GM12875 (cell line): ENCODE measurements around the gene MBD4.
"Not testable (repeated sequence)": the region's sequence is repeated elsewhere in the genome, so short reads cannot be mapped to it uniquely, and the experiment has no call there.

Experiments
- H3K4me3 ChIP-seq: one replicate; pipeline ENCODE4 v1.5.1; 2011; ENCODE audit warnings: low read depth, low read length, control low read depth
- TF ChIP-seq, protein P1 (sequence below): IDR thresholded peaks from 2 replicates; pipeline ENCODE4 v1.5.1; 2011; ENCODE audit warnings: low read depth, mild to moderate bottlenecking, control low read depth, inconsistent platforms, low read length, moderate library complexity, borderline replicate concordance; ENCODE audit not compliant: insufficient read depth

The MBD4 gene

DNA sequence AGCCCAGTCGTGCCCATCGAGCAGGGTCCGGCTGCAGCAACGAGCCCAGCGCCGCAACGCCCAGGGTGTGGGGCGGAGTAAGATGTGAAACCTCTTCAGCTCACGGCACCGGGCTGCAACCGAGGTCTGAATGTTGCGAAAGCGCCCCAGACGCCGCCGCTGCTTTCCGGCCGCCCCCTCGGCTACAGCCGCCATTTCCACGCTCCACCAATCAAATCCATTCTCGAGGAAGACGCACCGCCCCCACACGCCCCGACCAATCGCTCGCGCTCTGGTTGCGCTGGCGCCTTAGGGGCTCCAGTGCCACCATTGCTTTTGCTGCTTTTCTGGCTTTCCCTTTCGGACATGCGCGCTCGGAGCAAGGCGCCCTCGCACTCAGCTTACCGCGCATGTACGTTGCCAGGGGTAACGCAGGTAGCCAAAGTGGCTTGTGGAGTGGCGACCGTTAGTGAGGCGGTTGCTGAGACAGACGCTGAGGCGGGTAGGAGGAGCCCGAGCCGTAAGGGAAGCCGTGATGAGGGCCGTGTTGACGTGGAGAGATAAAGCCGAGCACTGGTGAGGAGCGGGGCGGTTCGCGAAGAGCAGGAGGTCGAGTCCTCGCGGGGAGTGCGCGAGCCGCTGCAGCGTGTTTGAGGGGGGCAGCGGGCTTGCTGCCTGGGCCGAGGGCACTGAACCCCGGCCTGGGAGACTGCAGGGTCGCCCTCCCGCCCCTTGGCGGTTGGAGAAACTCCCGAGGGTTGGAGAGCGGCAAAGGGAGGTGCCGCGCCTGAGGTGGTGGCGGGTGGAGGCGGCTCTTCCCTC, at the start of gene MBD4, which contains the start of gene IFT122:
Gene MBD4 (minus strand): TSS at position 132 of the 801 bp plus-strand sequence. CDS start 115 bp downstream, at position 17.
Gene IFT122 (plus strand): TSS at position 408 of the 801 bp plus-strand sequence. CDS start 107 bp downstream, at position 515.
- H3K4me3 ChIP-seq = peak within 1 kb of the TSS; percentile 95
- TF ChIP-seq, protein P1, sequence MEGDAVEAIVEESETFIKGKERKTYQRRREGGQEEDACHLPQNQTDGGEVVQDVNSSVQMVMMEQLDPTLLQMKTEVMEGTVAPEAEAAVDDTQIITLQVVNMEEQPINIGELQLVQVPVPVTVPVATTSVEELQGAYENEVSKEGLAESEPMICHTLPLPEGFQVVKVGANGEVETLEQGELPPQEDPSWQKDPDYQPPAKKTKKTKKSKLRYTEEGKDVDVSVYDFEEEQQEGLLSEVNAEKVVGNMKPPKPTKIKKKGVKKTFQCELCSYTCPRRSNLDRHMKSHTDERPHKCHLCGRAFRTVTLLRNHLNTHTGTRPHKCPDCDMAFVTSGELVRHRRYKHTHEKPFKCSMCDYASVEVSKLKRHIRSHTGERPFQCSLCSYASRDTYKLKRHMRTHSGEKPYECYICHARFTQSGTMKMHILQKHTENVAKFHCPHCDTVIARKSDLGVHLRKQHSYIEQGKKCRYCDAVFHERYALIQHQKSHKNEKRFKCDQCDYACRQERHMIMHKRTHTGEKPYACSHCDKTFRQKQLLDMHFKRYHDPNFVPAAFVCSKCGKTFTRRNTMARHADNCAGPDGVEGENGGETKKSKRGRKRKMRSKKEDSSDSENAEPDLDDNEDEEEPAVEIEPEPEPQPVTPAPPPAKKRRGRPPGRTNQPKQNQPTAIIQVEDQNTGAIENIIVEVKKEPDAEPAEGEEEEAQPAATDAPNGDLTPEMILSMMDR = no peak

DNA sequence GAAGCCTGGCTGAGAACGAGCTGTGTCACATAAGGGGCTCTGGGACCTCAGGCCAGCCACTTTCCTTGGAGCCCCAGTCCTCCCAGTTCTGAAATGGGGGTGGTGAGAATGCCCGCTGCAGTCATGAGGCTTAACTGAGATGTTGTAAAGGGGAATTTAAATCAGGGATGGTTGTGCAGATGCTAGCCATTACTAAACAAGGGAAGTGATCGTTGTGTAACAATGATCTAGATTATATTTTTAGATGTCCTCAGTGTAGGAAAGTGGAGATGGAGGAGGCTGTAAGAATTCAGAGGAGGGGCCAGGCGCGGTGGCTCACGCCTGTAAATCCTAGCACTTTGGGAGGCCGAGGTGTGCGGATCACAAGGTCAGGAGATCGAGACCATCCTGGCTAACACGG, 49.5 kb upstream of the MBD4 start:
- H3K4me3 ChIP-seq = not testable (repeated sequence)

GRCh38 chr3:129487868-129488335, 48.2 kb upstream of the MBD4 start:
- not testable (repeated sequence) for H3K4me3 ChIP-seq

DNA sequence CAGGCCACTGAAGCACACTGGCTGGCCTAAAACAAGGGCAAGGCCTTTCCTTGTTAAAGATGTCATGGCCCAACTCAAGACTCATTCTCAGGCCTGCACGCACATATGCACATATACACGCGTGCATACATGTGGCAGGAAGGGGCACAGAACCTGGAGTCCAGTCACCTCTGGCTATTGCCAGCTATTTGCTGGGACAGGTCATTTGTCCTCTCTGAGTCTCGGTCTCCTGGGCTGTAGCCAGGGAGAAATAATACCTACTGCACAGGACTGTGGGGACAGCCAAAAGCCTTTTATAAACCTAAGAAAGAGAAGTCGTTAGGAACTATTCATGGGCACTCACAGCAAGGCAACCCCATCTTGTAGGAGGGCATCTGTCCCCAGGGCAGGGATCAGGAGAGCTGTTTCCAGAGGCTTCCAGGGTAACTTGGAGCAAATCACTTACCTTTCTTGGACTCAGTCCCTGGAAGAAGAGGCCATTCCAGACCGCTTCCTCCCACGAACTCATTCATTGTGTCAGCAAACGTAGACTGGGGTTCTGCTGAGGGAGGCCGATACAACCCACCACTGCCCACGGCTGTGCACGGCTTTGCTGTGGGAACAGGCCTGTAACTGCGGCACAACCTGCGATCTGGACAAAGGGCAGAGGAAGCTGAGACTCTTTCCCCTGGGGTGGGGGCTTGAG, 47.6 kb upstream of the MBD4 start:
- TF ChIP-seq, protein P1 = no peak

GRCh38 chr3:129486664-129487035, 46.9 kb upstream of the MBD4 start:
- TF ChIP-seq, protein P1 = no peak
- H3K4me3 ChIP-seq = no peak overlapping the region

More for the DNA sequence above, 47.6 kb upstream of the MBD4 start:
- H3K4me3 ChIP-seq = no peak overlapping the region

DNA sequence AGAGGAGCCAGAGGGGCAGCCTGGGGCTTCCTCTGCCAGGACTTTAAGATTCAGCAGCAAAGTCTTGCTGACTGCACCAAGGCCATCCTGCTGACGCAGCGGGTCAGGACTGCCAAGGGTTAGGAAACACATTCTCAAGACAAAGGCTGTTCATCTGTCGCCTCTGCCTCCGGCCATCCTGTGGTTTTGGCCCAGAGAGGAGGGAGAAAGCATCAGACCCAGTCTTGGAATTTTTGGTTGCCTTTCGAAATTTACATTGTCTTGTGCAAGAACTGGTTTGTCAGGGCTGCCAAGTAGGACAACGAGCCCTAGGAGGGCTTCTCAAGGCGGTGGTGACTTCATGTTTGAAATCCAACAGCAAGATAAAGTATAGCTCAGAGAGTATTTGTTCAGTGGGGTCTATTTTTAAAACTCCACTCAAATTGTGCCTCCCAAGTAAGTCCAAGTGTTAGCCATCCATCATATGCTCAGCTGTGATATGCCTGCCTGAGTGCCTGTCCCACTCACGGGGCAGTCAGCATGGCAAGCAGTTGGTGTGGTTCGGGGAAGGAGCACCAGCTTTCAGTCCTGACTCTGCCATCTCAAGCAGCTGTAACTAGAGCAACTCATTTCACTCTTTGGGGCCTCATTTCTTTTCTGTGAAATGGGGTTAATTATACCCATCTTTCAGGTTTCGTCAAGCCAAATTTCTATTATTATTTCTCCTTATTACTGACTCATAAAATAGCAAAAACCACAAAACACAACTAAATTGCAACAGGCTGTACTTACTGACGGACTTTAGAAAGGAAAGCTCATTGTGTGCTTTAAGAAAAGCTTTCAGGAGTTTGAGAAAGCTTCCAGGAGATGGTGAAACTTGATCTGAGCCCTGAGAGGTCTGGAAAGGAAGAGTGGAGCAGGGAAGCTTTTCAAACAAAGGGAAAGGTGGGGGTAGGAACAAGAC, 46.2 kb upstream of the MBD4 start:
- H3K4me3 ChIP-seq = no peak overlapping the region
- TF ChIP-seq, protein P1 = no peak

GRCh38 chr3:129485146-129485545, 45.4 kb upstream of the MBD4 start:
- not testable (repeated sequence) for H3K4me3 ChIP-seq

DNA sequence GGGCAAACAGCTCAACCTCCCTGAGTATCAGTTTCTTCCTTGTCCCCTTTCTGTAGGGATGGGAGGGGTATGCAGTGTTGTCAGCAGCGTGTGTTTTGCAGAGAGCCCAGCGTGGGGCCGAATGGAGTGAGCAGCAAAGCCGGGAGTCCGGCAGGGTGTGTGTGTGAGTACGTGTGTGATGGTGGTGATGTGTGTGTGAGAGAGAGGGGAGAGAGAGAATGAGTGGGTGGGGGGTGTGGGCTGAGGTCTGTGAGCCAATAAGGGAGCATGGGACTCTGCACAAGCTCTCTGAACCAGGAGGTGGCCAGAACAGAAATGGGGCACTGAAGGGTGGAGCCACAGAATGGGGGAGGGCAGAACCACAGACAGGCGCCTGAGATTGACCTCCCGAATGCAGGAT, 44.1 kb upstream of the MBD4 start:
- TF ChIP-seq, protein P1 = no peak

More for the DNA sequence above, 44.1 kb upstream of the MBD4 start:
- H3K4me3 ChIP-seq = no peak overlapping the region
